Glomerular endothelial cell (primary cell): Measurements from ENCODE around the gene NAGLU. TPM values are rescaled to one million over a fixed set of nuclear protein-coding genes. Genes with fewer than 3 reads are reported as not detected.
A peak's percentile ranks its signal among the peaks of the same experiment; 100 is the strongest.
"Not testable (repeated sequence)": the region's sequence is repeated elsewhere in the genome, so short reads cannot be mapped to it uniquely, and the experiment has no call there.

ENCODE experiments used
- DNase-seq: peaks from one replicate; pipeline ENCODE4 v3.0.0-alpha.2; 2011; ENCODE audit warnings: low read depth, low spot score; ENCODE audit errors: extremely low read depth
- total RNA-seq: library from RNA; depleted of rRNA; stranded (reverse); fragments of >200 nt; gene quantifications from 2 replicates; pipeline ENCODE4 v1.2.3, GENCODE V29; 2015

NAGLU gene
- total RNA-seq, 1 donor from 2014 or later: 88.8 TPM

GRCh38 chr17:42520540-42520951 lies 15.5 kb upstream of the NAGLU start:
- DNase-seq: no peak

DNA sequence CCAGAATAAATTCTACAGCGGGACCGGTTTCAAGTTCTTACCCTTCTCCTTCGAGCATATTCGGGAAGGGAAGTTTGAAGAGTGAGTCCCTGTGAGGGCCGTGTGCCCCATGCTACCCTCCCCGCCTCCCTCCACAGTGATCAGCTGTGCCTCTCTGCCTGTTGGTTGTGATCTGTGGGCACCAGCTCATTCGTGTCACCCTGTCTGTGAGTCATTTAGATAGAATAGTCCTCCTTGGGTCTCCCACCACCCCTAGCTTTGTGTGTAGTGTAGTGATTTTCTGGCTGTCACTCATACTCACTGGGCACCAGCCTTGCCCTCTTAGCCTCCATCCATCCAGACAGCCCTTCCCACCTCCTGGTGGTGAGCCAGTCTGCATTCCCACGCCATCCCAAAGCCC lies 15.0 kb upstream of the NAGLU start:
- DNase-seq: no peak

DNA sequence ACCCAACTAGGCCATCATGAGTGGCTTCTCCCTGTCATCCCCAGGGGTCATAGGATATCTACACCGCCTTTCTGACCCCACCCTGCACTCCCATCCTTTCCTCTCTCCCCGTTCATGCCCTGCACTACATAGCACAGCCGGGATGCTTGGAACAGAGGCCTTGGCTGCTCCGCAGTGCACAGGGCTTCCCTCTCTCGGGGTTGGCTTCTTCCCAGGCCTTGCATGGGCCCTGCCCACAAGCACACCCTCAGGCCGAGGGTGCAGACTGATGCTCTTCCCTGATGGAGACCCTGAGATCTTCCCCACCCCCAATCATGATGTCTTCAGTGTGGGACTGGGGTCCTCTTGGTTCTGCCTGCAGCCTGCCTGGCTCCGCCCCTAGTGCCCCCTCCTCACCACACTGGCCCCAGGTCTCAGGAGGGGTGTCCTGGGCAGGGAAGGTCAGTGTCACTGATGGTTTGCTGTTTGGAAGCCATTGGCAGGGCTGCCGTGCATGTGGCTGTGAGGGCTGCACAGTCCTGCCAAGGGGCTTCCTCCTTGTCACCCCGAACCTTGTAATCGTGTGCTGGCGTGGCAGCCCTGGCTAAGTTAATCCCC lies 14.3 kb upstream of the NAGLU start:
- no peak for DNase-seq

DNA sequence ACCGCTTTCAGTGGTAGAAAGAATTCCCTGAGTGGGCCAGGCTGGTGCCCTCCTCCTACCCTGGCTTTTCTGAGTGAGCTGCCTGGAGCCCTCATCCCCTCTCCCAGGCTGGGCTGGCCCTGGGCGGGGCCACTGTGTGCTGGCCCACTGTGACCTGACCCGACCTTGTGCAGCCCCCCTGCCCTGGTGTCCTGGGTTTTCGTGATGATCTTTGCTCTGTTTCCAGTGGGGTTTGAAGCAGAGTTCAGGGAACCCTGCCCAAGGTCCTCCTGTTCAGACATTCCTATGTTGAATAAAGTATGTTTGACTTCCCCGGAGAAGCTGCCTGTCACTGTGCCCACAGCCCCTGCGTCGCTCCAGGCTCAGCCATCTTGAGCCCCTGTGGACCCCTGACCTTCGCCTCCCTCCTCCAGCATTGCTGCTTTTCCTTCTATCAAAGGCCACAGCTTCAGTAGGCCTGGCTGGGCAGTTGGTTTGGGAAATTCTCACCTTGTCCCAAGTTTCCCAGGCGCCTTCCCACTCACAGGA lies 13.7 kb upstream of the NAGLU start:
- DNase-seq: no peak

- DNase-seq: no peak
Measured at GRCh38 chr17:42522798-42523278, 13.2 kb upstream of the NAGLU start.

DNA sequence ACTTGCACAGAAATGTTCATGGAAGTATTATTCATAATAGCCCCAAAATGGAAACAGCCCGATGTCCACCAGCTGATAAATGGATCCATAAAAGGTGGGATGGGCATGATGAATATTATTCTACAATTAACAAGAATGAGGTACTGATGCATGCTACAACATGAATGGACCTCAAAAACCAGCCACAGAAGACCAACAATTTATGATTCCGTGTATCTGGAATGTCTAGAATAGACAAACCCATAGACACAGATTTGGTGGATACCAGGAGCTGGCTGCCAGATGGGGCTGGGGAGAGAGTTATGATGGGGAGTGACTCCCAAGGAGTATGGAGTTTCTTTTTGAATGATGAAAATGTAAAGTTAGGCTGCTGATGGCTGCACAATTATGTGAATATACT lies 10.8 kb upstream of the NAGLU start:
- DNase-seq: no peak

DNA sequence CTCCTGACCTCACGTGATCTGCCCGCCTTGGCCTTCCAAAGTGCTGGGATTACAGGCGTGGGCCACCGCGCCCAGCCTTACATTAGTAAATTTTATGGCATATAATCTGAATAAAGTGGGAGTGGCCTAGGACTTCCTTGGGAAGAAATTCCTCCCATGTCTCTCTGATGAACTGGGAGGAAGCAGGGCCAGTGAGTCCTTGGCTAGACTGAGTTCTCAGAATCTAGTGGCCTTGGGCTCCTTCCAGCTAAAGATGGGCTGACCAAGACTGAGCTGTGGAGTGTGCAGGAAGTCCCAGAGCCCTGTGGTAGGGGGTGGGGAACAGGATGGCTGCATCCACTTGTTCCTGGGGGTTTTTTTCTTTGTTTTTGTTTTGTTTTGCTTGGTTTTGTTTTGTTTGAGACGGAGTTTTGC lies 10.0 kb upstream of the NAGLU start:
- peak; percentile 71 for DNase-seq

DNA sequence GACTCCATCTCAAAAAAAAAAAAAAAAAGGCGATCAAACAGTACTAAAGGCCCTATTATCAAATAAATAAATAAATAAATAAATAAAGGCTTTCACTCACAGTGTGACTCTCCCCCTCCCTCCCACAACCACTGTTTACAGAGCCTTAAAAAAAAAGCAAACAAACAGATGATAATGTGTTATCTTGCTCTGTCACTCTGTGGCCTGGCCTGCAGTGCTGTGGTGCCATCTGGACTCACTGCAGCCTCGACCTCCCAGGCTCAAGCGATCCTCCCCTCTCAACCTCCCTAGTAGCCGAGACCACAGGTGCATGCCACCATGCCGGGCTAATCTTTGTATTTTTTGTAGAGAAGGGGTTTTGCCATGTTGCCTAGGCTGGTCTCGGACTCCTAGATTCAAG lies 8.1 kb upstream of the NAGLU start:
- DNase-seq: no peak

GRCh38 chr17:42529061-42529460 lies 7.0 kb upstream of the NAGLU start:
- no peak for DNase-seq

- DNase-seq: no peak
Measured at GRCh38 chr17:42530952-42531454, 5.0 kb upstream of the NAGLU start.

- no peak for DNase-seq
Measured at GRCh38 chr17:42531455-42532354, 4.3 kb upstream of the NAGLU start.

DNA sequence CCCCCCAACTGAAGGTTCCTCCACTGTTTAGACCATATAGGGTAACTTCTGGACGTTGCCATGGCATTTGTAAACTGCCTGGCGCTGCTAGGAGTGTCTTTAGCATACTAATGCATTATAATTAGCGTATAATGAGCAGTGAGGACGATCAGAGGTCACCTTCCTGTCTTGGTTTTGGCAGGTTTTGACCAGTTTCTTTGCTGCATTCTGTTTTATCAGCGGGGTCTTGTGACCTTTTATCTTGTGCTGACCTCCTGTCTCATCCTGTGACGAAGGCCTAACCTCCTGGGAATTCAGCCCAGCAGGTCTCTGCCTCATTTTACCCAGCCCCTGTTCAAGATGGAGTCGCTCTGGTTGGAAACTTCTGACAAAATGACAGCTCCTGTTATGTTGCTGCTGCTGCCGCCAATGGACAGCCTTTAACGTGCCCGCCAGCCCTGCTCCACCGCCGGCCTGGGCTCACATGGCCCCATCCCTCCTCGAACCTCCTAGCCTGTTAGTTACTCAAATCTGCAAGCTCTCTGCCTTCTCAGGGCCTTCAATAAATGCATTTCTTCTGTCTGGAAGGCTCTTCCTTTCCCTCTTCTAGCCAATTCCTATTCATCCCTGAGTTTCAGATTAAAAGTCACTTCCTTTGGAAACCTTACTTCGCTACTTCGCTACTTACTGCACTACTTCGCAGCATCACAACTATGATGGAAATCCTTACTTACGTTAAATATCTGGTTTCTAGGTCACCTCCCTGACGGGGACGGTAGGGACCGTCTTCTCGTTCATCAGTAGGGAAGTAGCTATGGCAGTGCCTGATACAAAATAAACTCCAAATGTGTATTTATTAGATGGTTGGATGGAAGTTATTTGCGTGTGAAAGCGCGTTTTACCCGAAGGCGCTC lies 640 bp upstream of the NAGLU start:
- no peak for DNase-seq

DNA sequence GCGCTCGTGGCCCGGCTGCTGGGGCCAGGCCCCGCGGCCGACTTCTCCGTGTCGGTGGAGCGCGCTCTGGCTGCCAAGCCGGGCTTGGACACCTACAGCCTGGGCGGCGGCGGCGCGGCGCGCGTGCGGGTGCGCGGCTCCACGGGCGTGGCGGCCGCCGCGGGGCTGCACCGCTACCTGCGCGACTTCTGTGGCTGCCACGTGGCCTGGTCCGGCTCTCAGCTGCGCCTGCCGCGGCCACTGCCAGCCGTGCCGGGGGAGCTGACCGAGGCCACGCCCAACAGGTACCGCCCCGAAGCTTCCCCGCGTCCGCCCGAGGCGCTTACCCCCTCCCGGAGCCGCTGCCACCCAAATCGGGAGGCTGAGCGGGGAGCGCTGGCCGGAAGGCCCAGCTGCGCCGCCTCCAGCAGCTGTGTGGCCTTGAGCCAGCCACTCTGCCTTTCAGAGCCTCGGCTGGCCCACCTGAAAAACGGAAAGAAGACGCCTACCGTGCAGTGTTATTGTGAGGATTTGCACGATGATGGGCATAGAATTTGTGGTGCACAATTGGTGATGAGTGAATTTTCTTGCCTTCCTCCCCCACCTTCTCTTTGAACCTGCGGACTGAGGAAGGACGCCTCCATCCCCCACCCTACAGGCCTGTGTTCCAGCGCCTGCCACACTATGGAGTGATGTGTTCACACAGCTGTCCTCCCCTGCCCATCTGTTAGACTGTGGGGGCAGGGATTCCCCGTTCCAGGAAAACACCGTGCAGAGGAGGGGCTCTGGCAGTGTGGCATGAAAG lies 523 bp downstream of the NAGLU start:
- no peak for DNase-seq

- no peak for DNase-seq
Measured at GRCh38 chr17:42537156-42537805, 1.2 kb downstream of the NAGLU start.

DNA sequence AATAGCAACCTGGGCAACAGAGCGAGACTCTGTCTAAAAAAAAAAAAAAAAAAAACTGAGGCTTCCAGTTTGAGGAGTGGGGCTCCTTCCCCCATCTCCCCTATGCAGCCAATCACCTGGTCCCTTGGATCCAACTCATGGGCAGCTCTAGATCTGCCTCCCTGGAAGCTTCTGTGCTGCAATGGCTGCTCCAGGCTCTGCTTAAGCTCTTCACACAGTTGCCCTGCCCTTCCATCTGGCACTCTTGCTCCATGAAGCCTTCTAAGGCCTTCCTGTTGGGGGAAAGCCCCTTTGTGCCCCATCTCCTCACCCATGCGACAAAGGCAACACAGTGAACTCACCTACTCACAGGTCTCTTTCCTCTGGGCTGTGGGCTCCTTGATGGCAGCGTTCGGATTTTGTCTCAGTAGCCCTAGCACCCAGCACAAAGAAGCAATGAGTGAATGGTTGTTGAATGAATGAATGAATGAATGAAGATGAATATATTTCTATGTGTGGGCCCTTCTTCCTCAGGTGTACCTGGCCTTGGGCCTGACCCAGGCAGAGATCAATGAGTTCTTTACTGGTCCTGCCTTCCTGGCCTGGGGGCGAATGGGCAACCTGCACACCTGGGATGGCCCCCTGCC lies 1.9 kb downstream of the NAGLU start:
- DNase-seq: no peak

DNA sequence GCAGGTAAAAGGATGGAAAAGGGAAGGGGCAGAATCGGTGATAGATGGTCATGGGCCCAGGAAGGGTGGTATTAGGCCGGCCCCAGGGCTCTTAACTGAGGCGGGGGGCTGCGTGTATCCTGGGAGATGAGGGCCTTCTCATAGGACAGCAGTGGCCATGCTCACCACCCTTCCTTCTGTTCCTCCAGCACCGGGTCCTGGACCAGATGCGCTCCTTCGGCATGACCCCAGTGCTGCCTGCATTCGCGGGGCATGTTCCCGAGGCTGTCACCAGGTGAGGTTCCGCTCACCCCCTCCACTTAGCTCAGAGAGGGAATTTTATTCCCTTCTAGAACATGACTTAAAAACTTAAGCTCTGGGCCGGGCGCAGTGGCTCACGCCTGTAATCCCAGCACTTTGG lies 2.4 kb downstream of the NAGLU start:
- DNase-seq: no peak

DNA sequence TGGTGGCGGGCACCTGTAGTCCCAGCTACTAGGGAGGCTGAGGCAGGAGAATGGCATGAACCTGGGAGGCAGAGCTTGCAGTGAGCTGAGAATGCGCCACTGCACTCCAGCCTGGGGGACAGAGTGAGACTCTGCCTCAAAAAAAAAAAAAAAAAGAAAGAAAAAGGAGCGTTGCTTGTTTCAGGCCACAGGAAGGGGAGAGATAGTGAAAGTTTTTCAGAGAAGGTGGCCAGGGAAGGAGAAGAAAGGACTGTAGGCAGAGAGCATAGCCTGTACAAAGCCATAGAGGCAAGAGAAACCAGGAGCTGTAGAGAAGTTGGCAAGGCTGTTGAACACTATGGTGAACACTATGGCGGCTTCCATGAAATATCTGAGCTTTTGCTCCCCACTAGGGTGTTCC lies 4.5 kb downstream of the NAGLU start:
- DNase-seq: not testable (repeated sequence)

- DNase-seq: no peak
Measured at GRCh38 chr17:42541041-42541833, 5.2 kb downstream of the NAGLU start.
